Lower leg skin (tissue), 4 donors: Measurements from ENCODE around the gene RAD51B. TPM values are rescaled to one million over a fixed set of nuclear protein-coding genes. Genes with fewer than 3 reads are reported as not detected.
A peak's percentile ranks its signal among the peaks of the same experiment; 100 is the strongest.

Source experiments
- DNase-seq, 2 donors: peaks; one replicate each; pipeline ENCODE4 v3.0.0-alpha.2; 2019; ENCODE audit warnings: low spot score in 2 of 2
- H3K4me3 ChIP-seq: fragments of 200-600 bp; sonication (generic); 2 replicates; pipeline ENCODE4 v1.5.1; 2017; ENCODE audit warnings: mild to moderate bottlenecking, low read depth; ENCODE audit not compliant: poor library complexity, severe bottlenecking
- CTCF ChIP-seq, 3 donors: fragments of 450-650 bp; IDR thresholded peaks; one replicate each; pipeline ENCODE4 v1.5.1; 2016; ENCODE audit warnings: antibody characterized with exemption in 3 of 3, mild to moderate bottlenecking in 3 of 3, moderate library complexity in 2 of 3
- POLR2A ChIP-seq, 2 donors: fragments of 450-650 bp; IDR thresholded peaks; one replicate each; pipeline ENCODE4 v1.6.1; 2016 to 2017; ENCODE audit warnings: antibody characterized with exemption in 2 of 2, mild to moderate bottlenecking in 1 of 2, moderate library complexity in 1 of 2
- WGBS, 2 donors: methylation state at CpG; one replicate each; pipeline ENCODE4 v1.1.5; 2018; 5-methylcytosine and 5-hydroxymethylcytosine counted together
- intact Hi-C: fragments of 100-400 bp; cut with DNase I; formaldehyde crosslinking; loops from one replicate; pipeline ENCODE4 v1.15.0; 2023; ENCODE audit warnings: low total_unique reads
- total RNA-seq, 4 donors: library from RNA; depleted of rRNA; stranded (reverse); fragments of >200 nt; gene quantifications; one replicate each; pipeline ENCODE4 v1.1.0, GENCODE V29; 2016

RAD51B gene
- total RNA-seq, 4 donors from 2014 or later: 6.1 to 27.2 (median 13.6) TPM

- no peak for DNase-seq
- H3K4me3 ChIP-seq: no peak overlapping the region
- 87 to 92% methylated on average over 1 of the region's 1 CpG for WGBS, 2 donors
- TF ChIP-seq CTCF (IDR thresholded peaks at IDR 0.05) (no peak), POLR2A (IDR thresholded peaks at IDR 0.05) (no peak)
- intact Hi-C loops: no loop called here
Measured at GRCh38 chr14:68616221-68616902, 796.8 kb downstream of the RAD51B start.

GRCh38 chr14:68619790-68620574 is 800.4 kb downstream of the RAD51B start:
- TF ChIP-seq CTCF (IDR thresholded peaks at IDR 0.05): no peak
- TF ChIP-seq POLR2A (IDR thresholded peaks at IDR 0.05): no peak
- DNase-seq: peak in 1 of 2 donors; percentile 42
- intact Hi-C loops: no loop called here
- 67 to 80% methylated on average over 4 of the region's 4 CpGs for whole genome bisulfite sequencing, 2 donors
- H3K4me3 ChIP-seq: no peak overlapping the region

- H3K4me3 ChIP-seq: no peak overlapping the region
- peak; percentile 17 to 74 for DNase-seq
- intact Hi-C loops: no loop called here
- WGBS, 2 donors: 45 to 61% methylated on average over 6 of the region's 6 CpGs
- TF ChIP-seq POLR2A (IDR thresholded peaks at IDR 0.05): no peak
- TF ChIP-seq CTCF (IDR thresholded peaks at IDR 0.05): no peak
Measured at GRCh38 chr14:68621400-68622365, 802.1 kb downstream of the RAD51B start.

- peak in 1 of 2 donors; percentile 34 for DNase-seq
- 84 to 90% methylated on average over 5 of the region's 5 CpGs for WGBS, 2 donors
- intact Hi-C loops: no loop called here
- no peak overlapping the region for H3K4me3 ChIP-seq
- TF ChIP-seq POLR2A (IDR thresholded peaks at IDR 0.05) (no peak), CTCF (IDR thresholded peaks at IDR 0.05) (no peak)
Measured at GRCh38 chr14:68622856-68623255, 803.3 kb downstream of the RAD51B start.

GRCh38 chr14:68623307-68623706 is 803.7 kb downstream of the RAD51B start:
- WGBS, 2 donors: 96 to 100% methylated on average over 3 of the region's 3 CpGs
- intact Hi-C loops: no loop called here
- TF ChIP-seq POLR2A (IDR thresholded peaks at IDR 0.05) (no peak), CTCF (IDR thresholded peaks at IDR 0.05) (no peak)
- no peak overlapping the region for H3K4me3 ChIP-seq
- peak in 1 of 2 donors; percentile 18 for DNase-seq
